GM23338 (cell line): ENCODE data around the gene PBX3. TPM values are rescaled to one million over a fixed set of nuclear protein-coding genes. Genes with fewer than 3 reads are reported as not detected.

Source experiments
- ATAC-seq: fragments of 200-7000 bp; cut with Tn5 transposase; 3 replicates; pipeline ENCODE4 v1.9.1; 2020
- DNase-seq: peaks from one replicate; pipeline ENCODE4 v3.0.0-alpha.2; 2015; ENCODE audit warnings: low spot score
- H2AFZ ChIP-seq: fragments of 200-600 bp; sonication (generic); 2 replicates; pipeline ENCODE4 v1.8.0; 2016; ENCODE audit warnings: antibody characterized with exemption, mild to moderate bottlenecking, moderate library complexity
- H3F3A ChIP-seq: fragments of 200-600 bp; sonication (generic); replicated peaks from 2 replicates; pipeline ENCODE4 v1.8.0; 2017; ENCODE audit warnings: antibody characterized with exemption, mixed run types, low read depth
- H3K27ac ChIP-seq: fragments of 200-600 bp; sonication (generic); 2 replicates; pipeline ENCODE4 v1.6.1; 2016; ENCODE audit warnings: low read depth
- H3K27me3 ChIP-seq: fragments of 200-600 bp; sonication (generic); 2 replicates; pipeline ENCODE4 v1.8.0; 2016; ENCODE audit warnings: mild to moderate bottlenecking, mixed run types, moderate library complexity; ENCODE audit not compliant: insufficient read depth
- H3K36me3 ChIP-seq: fragments of 200-600 bp; sonication (generic); 2 replicates; pipeline ENCODE4 v1.8.0; 2016; ENCODE audit warnings: mild to moderate bottlenecking; ENCODE audit not compliant: insufficient read depth
- H3K4me1 ChIP-seq: fragments of 200-600 bp; sonication (generic); 2 replicates; pipeline ENCODE4 v1.8.0; 2016; ENCODE audit warnings: mild to moderate bottlenecking, moderate library complexity; ENCODE audit not compliant: insufficient read depth
- H3K4me2 ChIP-seq: fragments of 200-600 bp; sonication (generic); 2 replicates; pipeline ENCODE4 v1.7.1; 2017; ENCODE audit warnings: mixed run types
- H3K4me3 ChIP-seq: fragments of 200-600 bp; sonication (generic); 2 replicates; pipeline ENCODE4 v1.6.1; 2016; ENCODE audit warnings: mixed run types
- H3K79me2 ChIP-seq: fragments of 200-600 bp; sonication (generic); replicated peaks from 2 replicates; pipeline ENCODE4 v1.8.0; 2017; ENCODE audit warnings: mild to moderate bottlenecking; ENCODE audit not compliant: insufficient read depth
- H3K9me2 ChIP-seq: fragments of 200-600 bp; sonication (generic); 2 replicates; pipeline ENCODE4 v1.8.0; 2017; ENCODE audit not compliant: insufficient read depth
- H4K20me1 ChIP-seq: fragments of 200-600 bp; sonication (generic); replicated peaks from 2 replicates; pipeline ENCODE4 v1.8.0; 2017; ENCODE audit warnings: mild to moderate bottlenecking; ENCODE audit not compliant: insufficient read depth
- H3K27ac Mint-ChIP-seq: 2 replicates; pipeline ENCODE4 v1.8.0; 2020; ENCODE audit warnings: inconsistent platforms, mild to moderate bottlenecking, moderate library complexity, mixed read lengths
- H3K27me3 Mint-ChIP-seq: 3 replicates; pipeline ENCODE4 v1.8.0; 2022; ENCODE audit warnings: low read depth, mild to moderate bottlenecking, moderate library complexity, mixed read lengths, inconsistent platforms; ENCODE audit not compliant: insufficient read depth, poor library complexity
- H3K36me3 Mint-ChIP-seq: 3 replicates; pipeline ENCODE4 v1.8.0; 2021; ENCODE audit warnings: low read depth, mild to moderate bottlenecking, inconsistent platforms, moderate library complexity, mixed read lengths
- H3K4me1 Mint-ChIP-seq: 3 replicates; pipeline ENCODE4 v1.8.0; 2020; ENCODE audit warnings: mild to moderate bottlenecking, inconsistent platforms, mixed read lengths
- H3K4me3 Mint-ChIP-seq: 3 replicates; pipeline ENCODE4 v1.8.0; 2021; ENCODE audit warnings: moderate library complexity, mild to moderate bottlenecking, inconsistent platforms, mixed read lengths
- H3K9me3 Mint-ChIP-seq: 3 replicates; pipeline ENCODE4 v1.8.0; 2020; ENCODE audit warnings: moderate library complexity, mild to moderate bottlenecking, inconsistent platforms, mixed read lengths
- CREB1 ChIP-seq: fragments of 250-450 bp; sonication (Bioruptor Pico); IDR thresholded peaks from 2 replicates; pipeline ENCODE4 v1.5.0; 2020; ENCODE audit warnings: low read depth, mild to moderate bottlenecking, moderate library complexity
- ETS1 ChIP-seq: IDR thresholded peaks from 2 replicates; pipeline ENCODE4 v1.6.1; 2016; ENCODE audit warnings: antibody characterized with exemption
- EZH2 ChIP-seq: fragments of 200-600 bp; sonication (generic); IDR thresholded peaks from one replicate; pipeline ENCODE4 v1.8.0; 2017; ENCODE audit warnings: antibody characterized with exemption, mild to moderate bottlenecking, low read depth; ENCODE audit not compliant: unreplicated experiment
- JUNB ChIP-seq: IDR thresholded peaks from one replicate; pipeline ENCODE4 v1.6.1; 2016; ENCODE audit warnings: antibody characterized with exemption; ENCODE audit not compliant: unreplicated experiment
- NANOG ChIP-seq: IDR thresholded peaks from 2 replicates; pipeline ENCODE4 v1.6.1; 2016; ENCODE audit warnings: antibody characterized with exemption, borderline replicate concordance
- STAT1 ChIP-seq: IDR thresholded peaks from one replicate; pipeline ENCODE4 v1.6.1; 2016; ENCODE audit warnings: antibody characterized with exemption; ENCODE audit not compliant: unreplicated experiment
- ZNF114 ChIP-seq: fragments of 250-450 bp; sonication (Bioruptor Pico); IDR thresholded peaks from 2 replicates; pipeline ENCODE4 v1.5.0; 2020; ENCODE audit warnings: mild to moderate bottlenecking, moderate library complexity
- ZNF331 ChIP-seq: fragments of 250-450 bp; sonication (Bioruptor Pico); IDR thresholded peaks from 2 replicates; pipeline ENCODE4 v1.5.0; 2020; ENCODE audit warnings: low read depth, mild to moderate bottlenecking, moderate library complexity
- ZNF462 ChIP-seq: fragments of 250-450 bp; sonication (Bioruptor Pico); IDR thresholded peaks from 2 replicates; pipeline ENCODE4 v1.5.0; 2020; ENCODE audit warnings: mild to moderate bottlenecking, moderate library complexity
- polyA plus RNA-seq: library from polyadenylated mRNA; unstranded; fragments of >200 nt; fragmentation: Nextera tagmentation; extraction: Ambion mirVana; gene quantifications from 2 replicates; pipeline ENCODE4 v1.2.1, GENCODE V29; 2016
- total RNA-seq: library from RNA; depleted of rRNA; stranded (reverse); fragments of >200 nt; shearing (Covaris generic); gene quantifications from 2 replicates; pipeline ENCODE4 v1.2.3, GENCODE V29; 2014

The PBX3 gene
- total and polyA plus RNA-seq, 2 experiments from 2014 or later = 28.9 to 50.5 TPM

GRCh38 chr9:125747765-125748445 is 732 bp downstream of the PBX3 start:
- Histone ChIP-seq H3K4me1 (peaks cover 54% of the 10 kb centered on the region), H3K36me3 (no peaks in the 10 kb centered on the region), H3K79me2 (peaks cover 40% of the 10 kb centered on the region), H3K4me3 (peak overlapping the region; percentile 87), H2AFZ (peak overlapping the region; percentile 70; the same call in 1 of the 2 replicates), H3K27me3 (peaks cover 8% of the 10 kb centered on the region; the same call in 1 of the 2 replicates), H3F3A (0 out of 2 replicates have a peak, but pooled peaks cover 3% of the 10 kb centered on the region), H3K4me2 (peak overlapping the region; percentile 92), H3K9me2 (no peaks in the 10 kb centered on the region), H4K20me1 (no peaks in the 10 kb centered on the region), H3K27ac (no peak overlapping the region)
- DNase-seq (peak; percentile 48), ATAC-seq (peak; percentile 1; the same call in 2 of the 3 replicates)
- peaks cover 12% of the 10 kb centered on the region for H3K36me3 Mint-ChIP-seq
- peak overlapping the region; percentile 96 for H3K4me3 Mint-ChIP-seq
- H3K27me3 Mint-ChIP-seq = peaks cover 13% of the 10 kb centered on the region
- peaks cover 52% of the 10 kb centered on the region for H3K4me1 Mint-ChIP-seq
- H3K27ac Mint-ChIP-seq = no peak overlapping the region
- TF ChIP-seq NANOG (no peak), CREB1 (CRISPR knock-in tag) (no peak), ZNF331 (CRISPR knock-in tag) (no peak), ZNF114 (CRISPR knock-in tag) (no peak), STAT1 (no peak), EZH2 (no peak)
- no peaks in the 10 kb centered on the region for H3K9me3 Mint-ChIP-seq

GRCh38 chr9:125748446-125749099 is 1.4 kb downstream of the PBX3 start:
- no peaks in the 10 kb centered on the region for H3K9me2 ChIP-seq
- 0 out of 3 replicates have a peak, but pooled peaks have one; percentile 0 for ATAC-seq
- H3K27ac ChIP-seq = no peak overlapping the region
- Mint-ChIP-seq H3K9me3 (no peaks in the 10 kb centered on the region), H3K27me3 (peaks cover 13% of the 10 kb centered on the region), H3K36me3 (peaks cover 12% of the 10 kb centered on the region), H3K27ac (peak overlapping the region; percentile 75; the same call in 1 of the 2 replicates), H3K4me3 (peak overlapping the region; percentile 96), H3K4me1 (peaks cover 57% of the 10 kb centered on the region)
- H3K79me2 ChIP-seq = peaks cover 47% of the 10 kb centered on the region
- no peaks in the 10 kb centered on the region for H3K36me3 ChIP-seq
- peak overlapping the region; percentile 92 for H3K4me2 ChIP-seq
- peak overlapping the region; percentile 87 for H3K4me3 ChIP-seq
- H4K20me1 ChIP-seq = no peaks in the 10 kb centered on the region
- peak; percentile 39 for DNase-seq
- H3F3A ChIP-seq = 0 out of 2 replicates have a peak, but pooled peaks cover 3% of the 10 kb centered on the region
- H2AFZ ChIP-seq = peak overlapping the region; percentile 12; the same call in 1 of the 2 replicates
- H3K27me3 ChIP-seq = peaks cover 8% of the 10 kb centered on the region; the same call in 1 of the 2 replicates
- peaks cover 61% of the 10 kb centered on the region for H3K4me1 ChIP-seq
- no peak for TF ChIP-seq CREB1 (CRISPR knock-in tag)
- no peak for TF ChIP-seq ZNF331 (CRISPR knock-in tag)
- no peak for TF ChIP-seq ZNF462 (CRISPR knock-in tag)
- TF ChIP-seq NANOG = no peak
- TF ChIP-seq EZH2 = no peak
- no peak for TF ChIP-seq JUNB
- TF ChIP-seq ETS1 = no peak
